ENCODE results near the gene CUL9. TPM values are rescaled to one million over a fixed set of nuclear protein-coding genes. Genes with fewer than 3 reads are reported as not detected.

Gene CUL9
- total and polyA plus RNA-seq, 2 experiments from 2014 or later: 2.6 to 11.3 TPM

GRCh38 chr6:43193929-43194328, 11.9 kb downstream of the CUL9 start:
- H3K36me3 ChIP-seq (ENCODE audit: insufficient read depth): no peaks in the 10 kb centered on the region
- no peak overlapping the region for H3K4me3 Mint-ChIP-seq

More at GRCh38 chr6:43193929-43194328, 11.9 kb downstream of the CUL9 start:
- H3K79me2 ChIP-seq (replicated peaks; ENCODE audit: insufficient read depth): no peaks in the 10 kb centered on the region
- H3K4me1 ChIP-seq (ENCODE audit: insufficient read depth): no peaks in the 10 kb centered on the region
- Mint-ChIP-seq H3K36me3 (ENCODE audit: low read depth) (no peaks in the 10 kb centered on the region; the same call in 1 of the 3 replicates), H3K27me3 (ENCODE audit: insufficient read depth, low read depth, poor library complexity) (peaks cover 12% of the 10 kb centered on the region), H3K4me1 (peaks cover 3% of the 10 kb centered on the region; the same call in 1 of the 3 replicates), H3K9me3 (no peaks in the 10 kb centered on the region), H3K27ac (no peak overlapping the region)
- DNase-seq (ENCODE audit: low spot score) (no peak), ATAC-seq (no peak)
- H3K27me3 ChIP-seq (ENCODE audit: insufficient read depth): no peaks in the 10 kb centered on the region
- no peaks in the 10 kb centered on the region for H3K9me2 ChIP-seq (ENCODE audit: insufficient read depth)
- no peak overlapping the region for H3K4me3 ChIP-seq
- H3K27ac ChIP-seq (ENCODE audit: low read depth): no peak overlapping the region
- H4K20me1 ChIP-seq (replicated peaks; ENCODE audit: insufficient read depth): no peaks in the 10 kb centered on the region
- no peaks in the 10 kb centered on the region for H3F3A ChIP-seq (replicated peaks; ENCODE audit: low read depth)
- no peak for TF ChIP-seq POLR2AphosphoS5 (IDR thresholded peaks at IDR 0.05; ENCODE audit: low read depth)
- TF ChIP-seq ZNF462 (CRISPR knock-in tag; IDR thresholded peaks at IDR 0.05): no peak
- no peak for TF ChIP-seq REST (IDR thresholded peaks at IDR 0.05; ENCODE audit: unreplicated experiment)
- no peak for TF ChIP-seq CTCF (conservative IDR thresholded peaks at IDR 0.05; ENCODE audit: low read depth in 2 of 2)
- no peak for TF ChIP-seq EZH2phosphoT487 (IDR thresholded peaks at IDR 0.05; ENCODE audit: unreplicated experiment)
- H2AFZ ChIP-seq: no peak overlapping the region
- no peak overlapping the region for H3K4me2 ChIP-seq
